Measurements from ENCODE around the gene MAGEB17. TPM values are rescaled to one million over a fixed set of nuclear protein-coding genes. Genes with fewer than 3 reads are reported as not detected.

Gene MAGEB17
- polyA plus RNA-seq, 3 donors = 0.14 TPM; not detected in 2

DNA sequence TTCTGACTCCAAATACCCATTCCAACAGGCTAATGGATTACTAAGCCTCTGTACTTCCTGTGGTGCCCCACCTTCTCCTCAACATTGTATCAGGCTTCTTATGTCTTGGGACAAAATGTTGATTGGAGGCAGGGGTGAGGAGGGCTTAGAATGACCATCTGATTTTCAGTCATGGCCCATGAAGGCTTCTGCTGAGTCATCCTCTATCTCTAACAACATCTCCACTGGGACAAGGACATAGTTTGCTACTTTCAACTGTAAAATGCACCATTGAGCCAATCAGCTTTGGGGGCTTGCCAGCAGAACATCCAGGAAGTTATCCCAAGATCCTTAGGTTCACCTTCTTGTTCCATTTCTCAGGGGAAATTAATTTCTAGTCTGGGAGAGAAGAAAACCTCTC, 29.5 kb downstream of the MAGEB17 start:
- no peak overlapping the region for H3K27ac ChIP-seq (ENCODE audit: low read depth, low read length)

DNA sequence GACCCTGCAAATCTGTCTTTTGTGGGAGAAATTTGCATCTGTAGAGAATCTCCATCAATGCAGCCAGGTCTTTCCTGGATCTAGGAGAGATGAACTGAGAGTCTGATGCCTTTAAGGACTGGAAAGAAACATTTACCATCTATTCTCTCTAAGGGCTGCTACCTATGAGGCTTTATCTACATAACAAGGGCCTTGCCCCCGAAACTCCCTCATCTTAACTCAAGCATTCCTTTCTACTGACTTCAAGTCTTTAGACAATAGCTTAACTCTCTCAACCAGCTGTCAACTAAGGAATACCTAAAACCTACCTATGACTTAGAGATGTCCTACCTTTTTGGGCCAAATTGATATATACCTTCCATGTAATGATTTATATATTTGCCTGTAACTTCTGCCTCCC, 32.1 kb downstream of the MAGEB17 start:
- no peak overlapping the region for H3K27ac ChIP-seq (ENCODE audit: low read depth, low read length)
- 73 to 93% (median 74%) methylated on average over 1 of the region's 1 CpG for WGBS, 3 donors

DNA sequence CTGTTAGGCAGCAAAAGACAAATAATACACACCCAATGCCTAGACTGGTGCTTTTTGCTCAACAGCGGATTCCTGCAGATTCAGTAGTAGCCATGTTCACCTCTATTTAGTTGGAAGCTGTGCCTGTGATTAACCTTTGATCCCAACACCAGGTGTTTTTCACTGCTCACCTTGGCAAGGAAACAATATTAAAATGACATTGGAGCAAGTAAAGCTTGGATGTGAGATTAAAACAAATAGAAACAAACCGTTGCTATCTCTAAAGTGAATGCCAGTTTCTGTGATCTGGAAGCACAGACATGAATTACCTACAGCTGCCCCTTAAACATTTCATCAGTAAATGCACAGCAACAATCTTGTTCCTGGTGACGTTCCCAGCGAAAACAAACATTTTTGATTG, 35.7 kb downstream of the MAGEB17 start:
- WGBS, 3 donors = 43 to 91% (median 83%) methylated on average over 4 of the region's 4 CpGs
- H3K27ac ChIP-seq (ENCODE audit: low read depth, low read length) = no peak overlapping the region

DNA sequence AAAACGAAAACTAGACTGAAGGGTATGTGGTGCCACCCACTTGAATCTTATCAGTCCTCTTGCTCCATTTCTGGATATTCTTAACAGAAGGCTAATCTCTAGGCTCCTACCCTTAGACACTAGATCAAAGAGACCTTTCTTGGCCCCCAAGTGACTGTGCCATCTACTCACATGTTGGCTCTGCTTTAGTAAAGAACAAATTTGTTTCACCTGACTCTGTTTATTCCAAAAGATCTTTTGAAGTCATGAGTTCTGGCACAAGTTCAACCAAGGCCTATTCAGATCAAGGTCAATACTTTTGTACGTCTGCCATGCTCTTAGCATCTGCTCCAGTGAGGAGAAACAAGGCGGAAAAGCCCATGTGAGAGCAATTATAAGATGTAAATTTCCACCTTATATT, 37.3 kb downstream of the MAGEB17 start:
- WGBS, 3 donors = 55 to 85% (median 82%) methylated on average over 3 of the region's 3 CpGs

DNA sequence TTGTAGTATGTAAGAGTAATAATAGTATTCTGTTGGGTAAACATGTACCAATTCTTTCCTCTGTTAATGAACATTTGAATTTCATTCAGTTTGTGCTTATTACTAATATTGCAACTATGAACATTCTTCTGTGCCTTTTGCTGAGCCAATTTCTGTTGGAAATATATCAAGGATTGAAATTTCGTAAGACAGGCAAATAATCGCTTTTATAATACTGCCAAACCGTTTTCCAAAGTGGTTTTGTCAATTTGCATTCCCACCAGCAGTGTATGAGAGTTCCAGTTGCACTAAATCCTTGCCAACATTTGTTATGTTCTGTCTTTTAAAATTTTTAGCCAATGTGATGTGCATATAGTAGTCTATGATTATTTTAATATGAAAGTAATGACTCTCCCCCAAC, 38.6 kb downstream of the MAGEB17 start:
- no peak overlapping the region for H3K27ac ChIP-seq (ENCODE audit: low read depth, low read length)
- 36 to 66% (median 64%) methylated on average over 3 of the region's 3 CpGs for WGBS, 3 donors

More for the DNA sequence above, 37.3 kb downstream of the MAGEB17 start:
- H3K27ac ChIP-seq (ENCODE audit: low read depth, low read length) = no peak overlapping the region

DNA sequence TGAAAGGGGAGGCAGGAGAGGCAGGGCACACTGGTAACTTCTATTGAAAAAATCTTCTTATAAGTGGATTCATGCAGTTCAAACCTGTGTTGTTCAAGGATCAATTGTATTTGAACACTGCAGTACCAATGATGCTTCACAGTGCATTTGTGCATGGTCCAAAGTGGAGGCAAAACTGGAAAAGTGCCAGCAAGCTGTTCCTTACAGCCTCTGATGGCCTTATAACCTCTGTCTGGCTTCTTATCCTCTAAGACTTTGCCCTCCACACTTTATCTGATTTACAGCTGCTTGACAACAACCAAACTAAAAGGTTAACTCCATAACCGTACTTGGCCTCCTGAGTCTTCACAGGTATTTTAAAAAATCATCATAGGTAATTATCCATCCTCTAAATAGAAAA, 40.4 kb downstream of the MAGEB17 start:
- WGBS, 3 donors = 52 to 89% (median 76%) methylated on average over 1 of the region's 1 CpG
- H3K27ac ChIP-seq (ENCODE audit: low read depth, low read length) = no peak overlapping the region

DNA sequence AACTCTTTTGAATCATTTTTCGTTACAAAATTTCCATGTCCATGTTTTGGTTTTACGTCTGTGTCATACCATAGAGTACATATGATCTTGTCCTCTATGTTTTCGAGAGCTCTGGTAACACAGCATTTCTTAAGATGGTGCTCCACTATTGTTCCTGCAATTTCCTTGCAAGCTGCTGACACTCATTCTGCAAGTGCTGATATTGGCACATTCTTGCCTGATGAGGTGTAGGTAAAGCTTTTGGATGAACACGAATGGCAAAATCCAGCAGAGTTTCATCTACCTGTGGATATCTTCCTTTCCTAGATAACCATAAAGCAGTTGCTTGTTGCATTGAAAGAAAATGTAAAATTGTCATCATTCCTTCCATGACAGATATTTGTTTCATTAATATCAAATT, 41.3 kb downstream of the MAGEB17 start:
- WGBS, 3 donors = 79 to 83% (median 82%) methylated on average over 4 of the region's 4 CpGs
- H3K27ac ChIP-seq (ENCODE audit: low read depth, low read length) = no peak overlapping the region

DNA sequence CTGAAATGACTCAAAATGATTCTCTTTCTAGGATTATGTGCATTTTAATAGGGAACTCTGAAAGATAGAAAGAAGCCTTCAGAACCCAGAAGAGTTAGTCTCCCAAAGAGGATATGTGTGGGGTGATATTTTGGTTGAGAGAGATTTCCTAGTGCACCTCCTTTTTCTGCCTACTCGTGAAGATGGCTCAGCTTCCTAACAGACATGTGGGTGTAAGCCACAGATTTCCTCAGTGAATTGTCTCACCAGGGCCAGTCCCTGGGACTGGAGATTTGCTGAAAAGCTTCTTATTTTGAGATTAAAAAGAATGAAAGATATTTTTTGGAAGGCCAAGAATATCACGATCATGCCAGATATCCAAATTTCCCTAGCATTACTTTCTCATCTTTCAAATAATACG, 42.8 kb downstream of the MAGEB17 start:
- WGBS, 3 donors = 70 to 87% (median 78%) methylated on average over 3 of the region's 3 CpGs
- H3K27ac ChIP-seq (ENCODE audit: low read depth, low read length) = no peak overlapping the region

DNA sequence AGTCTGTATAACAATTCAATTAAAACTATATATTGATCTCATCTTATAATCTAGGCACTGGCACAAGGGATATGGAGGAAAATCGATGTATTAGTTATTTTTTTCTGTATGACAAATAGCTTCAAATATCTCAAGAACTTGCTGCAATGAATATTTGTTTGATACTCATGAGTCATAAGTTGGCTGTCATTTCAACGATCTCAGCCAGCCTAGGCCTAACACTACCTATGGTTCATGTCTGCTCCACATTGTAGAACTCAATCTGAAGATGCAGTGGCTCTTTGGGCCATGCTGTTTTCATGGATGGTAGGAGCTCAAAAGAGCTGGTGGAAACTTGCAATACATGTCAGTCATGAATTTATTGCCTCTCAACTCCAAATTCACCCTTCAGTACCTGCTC, 44.7 kb downstream of the MAGEB17 start:
- 30 to 81% (median 76%) methylated on average over 2 of the region's 2 CpGs for WGBS, 3 donors
- H3K27ac ChIP-seq (ENCODE audit: low read depth, low read length) = no peak overlapping the region

DNA sequence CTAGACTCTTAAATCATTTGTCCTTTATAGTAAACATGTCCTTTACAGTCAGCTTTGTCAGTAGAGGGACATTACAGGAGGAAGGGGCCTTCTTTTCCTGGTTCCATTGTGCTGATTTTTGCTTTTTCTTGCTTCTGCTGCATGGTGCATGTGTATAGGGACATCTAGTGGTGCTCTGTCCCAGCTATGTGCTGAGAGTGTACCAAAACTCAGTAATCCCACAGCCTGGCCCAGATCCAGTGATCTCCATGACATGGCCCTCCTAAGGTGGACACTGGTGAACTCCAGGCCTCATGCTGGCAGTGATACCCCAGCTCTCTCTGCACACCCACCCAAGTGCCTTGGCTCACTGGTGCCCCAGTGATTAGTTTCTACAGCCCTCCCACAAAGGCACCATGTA, 45.2 kb downstream of the MAGEB17 start:
- H3K27ac ChIP-seq (ENCODE audit: low read depth, low read length) = no peak overlapping the region

DNA sequence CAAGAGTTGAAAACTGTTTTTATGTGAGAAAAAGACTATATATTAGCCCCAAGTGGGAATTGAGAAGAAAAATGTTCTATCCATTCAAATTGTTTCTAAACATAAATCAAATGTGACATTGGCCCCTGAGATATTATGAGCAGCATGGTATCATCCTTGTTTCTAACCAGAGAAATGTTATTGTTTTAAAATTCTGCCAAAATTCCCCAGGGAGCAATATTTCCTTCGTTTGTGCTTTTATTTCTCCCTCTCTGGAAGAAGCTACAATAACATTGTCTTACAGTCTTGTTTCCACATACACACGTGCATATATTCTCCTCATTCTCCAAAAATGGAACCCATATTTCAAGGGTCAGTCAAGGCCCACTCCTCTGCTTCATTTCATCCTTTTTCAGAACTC, 46.7 kb downstream of the MAGEB17 start:
- WGBS, 3 donors = 42 to 58% (median 56%) methylated on average over 2 of the region's 2 CpGs
- H3K27ac ChIP-seq (ENCODE audit: low read depth, low read length) = no peak overlapping the region

DNA sequence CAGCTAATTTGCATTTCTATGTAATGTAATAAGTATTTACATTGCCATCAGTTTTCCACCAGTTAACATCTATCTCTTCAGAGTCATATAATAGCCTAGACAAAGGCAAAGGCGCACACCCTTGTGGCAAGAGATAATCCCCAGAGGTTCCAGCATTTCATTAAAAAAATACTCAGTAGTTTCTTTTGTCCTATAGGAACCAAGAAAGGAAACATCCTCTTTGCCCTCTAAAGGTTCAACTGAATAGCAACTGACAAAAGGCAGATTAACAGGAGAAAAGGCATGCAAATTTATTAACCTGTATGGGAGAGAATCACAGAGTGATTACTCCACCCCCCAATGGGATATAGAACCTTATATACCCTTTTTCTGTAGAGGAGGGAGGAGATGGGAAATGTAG, 48.4 kb downstream of the MAGEB17 start:
- WGBS, 3 donors = 78 to 94% (median 93%) methylated on average over 1 of the region's 1 CpG

More for the DNA sequence above, 48.4 kb downstream of the MAGEB17 start:
- H3K27ac ChIP-seq (ENCODE audit: low read depth, low read length) = no peak overlapping the region

Other genes with a start within 250 kb of the MAGEB17 start
- gene GRPR, start 43.9 kb upstream of the MAGEB17 start, polyA plus RNA-seq = 1 to 10 TPM in 1 of 3 donors, under 1 TPM in 1, not detected in 1; 0.04 to 1.5 TPM